Measurements from ENCODE around the gene GPR32.

DNA sequence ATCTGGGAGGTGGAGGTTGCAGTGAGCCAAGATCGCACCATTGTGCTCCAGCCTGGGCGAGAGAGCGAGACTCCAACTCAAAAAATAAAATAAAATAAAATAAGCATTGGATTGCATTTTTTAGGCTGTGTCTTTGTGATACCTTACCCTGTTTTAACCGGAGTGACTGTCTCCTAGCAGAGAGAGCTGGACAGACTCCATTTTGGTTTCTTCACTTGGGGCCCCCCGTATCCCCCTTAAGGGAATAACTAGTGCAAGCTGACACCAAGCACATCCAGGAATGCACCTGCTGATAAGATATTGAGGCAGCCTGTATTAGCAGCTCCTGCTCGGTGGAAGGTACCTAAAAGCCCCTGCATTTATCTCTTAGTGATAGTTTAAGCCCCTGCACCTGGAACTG lies 20.8 kb upstream of the GPR32 start:
- TF ChIP-seq, protein P1, sequence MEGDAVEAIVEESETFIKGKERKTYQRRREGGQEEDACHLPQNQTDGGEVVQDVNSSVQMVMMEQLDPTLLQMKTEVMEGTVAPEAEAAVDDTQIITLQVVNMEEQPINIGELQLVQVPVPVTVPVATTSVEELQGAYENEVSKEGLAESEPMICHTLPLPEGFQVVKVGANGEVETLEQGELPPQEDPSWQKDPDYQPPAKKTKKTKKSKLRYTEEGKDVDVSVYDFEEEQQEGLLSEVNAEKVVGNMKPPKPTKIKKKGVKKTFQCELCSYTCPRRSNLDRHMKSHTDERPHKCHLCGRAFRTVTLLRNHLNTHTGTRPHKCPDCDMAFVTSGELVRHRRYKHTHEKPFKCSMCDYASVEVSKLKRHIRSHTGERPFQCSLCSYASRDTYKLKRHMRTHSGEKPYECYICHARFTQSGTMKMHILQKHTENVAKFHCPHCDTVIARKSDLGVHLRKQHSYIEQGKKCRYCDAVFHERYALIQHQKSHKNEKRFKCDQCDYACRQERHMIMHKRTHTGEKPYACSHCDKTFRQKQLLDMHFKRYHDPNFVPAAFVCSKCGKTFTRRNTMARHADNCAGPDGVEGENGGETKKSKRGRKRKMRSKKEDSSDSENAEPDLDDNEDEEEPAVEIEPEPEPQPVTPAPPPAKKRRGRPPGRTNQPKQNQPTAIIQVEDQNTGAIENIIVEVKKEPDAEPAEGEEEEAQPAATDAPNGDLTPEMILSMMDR (IDR thresholded peaks at IDR 0.05) = no peak
- no peak for TF ChIP-seq POLR2A (IDR thresholded peaks at IDR 0.05)

Measured in right lobe of liver (tissue), 4 donors.